SU-DHL-6 (cell line): ENCODE data around the gene HAO2.

Experiments used
- CTCF ChIP-seq: fragments of 200-600 bp; sonication (generic); IDR thresholded peaks from one replicate; pipeline ENCODE4 v1.5.1; 2017; ENCODE audit warnings: antibody characterized with exemption, mild to moderate bottlenecking, low read length, moderate library complexity; ENCODE audit not compliant: insufficient read depth, poor library complexity, severe bottlenecking
- EZH2phosphoT487 ChIP-seq: fragments of 200-600 bp; sonication (generic), shearing (Covaris generic); conservative IDR thresholded peaks from 2 replicates; pipeline ENCODE4 v1.6.1; 2018; ENCODE audit warnings: mild to moderate bottlenecking, antibody characterized with exemption, low read length, moderate library complexity, mixed read lengths

- no peak for TF ChIP-seq EZH2phosphoT487
- no peak for TF ChIP-seq CTCF
Observed at GRCh38 chr1:119422631-119423030, 54.0 kb downstream of the HAO2 start.
